GM12878 (cell line): ENCODE measurements around the gene USP54. TPM values are rescaled to one million over a fixed set of nuclear protein-coding genes. Genes with fewer than 3 reads are reported as not detected.

ENCODE experiments used
- ATAC-seq: fragments of 200-7000 bp; cut with Tn5 transposase; 3 replicates; pipeline ENCODE4 v1.9.1; 2020; ENCODE audit warnings: mild to moderate bottlenecking, moderate library complexity
- BruUV-seq: library from RNA; stranded (reverse); fragments of 400-500 nt; replicated peaks from 2 replicates; lab custom pipeline; 2021; lab: Mats Ljungman, UMichigan
- CTCF ChIA-PET: fragments of 300-600 bp; sonication (Branson Sonifier 250); formaldehyde crosslinking; extraction: SDS; loops from one replicate; lab custom pipeline; 2021; ENCODE audit warnings: inconsistent platforms; lab: Yijun Ruan, JAX
- POLR2A ChIA-PET: fragments of 350-600 bp; formaldehyde crosslinking; extraction: SDS; loops from one replicate; lab custom pipeline; 2021; ENCODE audit warnings: inconsistent platforms; lab: Charles Lee
- RAD21 ChIA-PET: fragments of 300-600 bp; sonication (Branson Sonifier 250); formaldehyde crosslinking; loops from one replicate; lab custom pipeline; 2023; ENCODE audit warnings: antibody characterized with exemption; ENCODE audit not compliant: unreplicated experiment; lab: Charles Lee
- SMC1A ChIA-PET: fragments of 300-600 bp; sonication (Branson Sonifier 250); formaldehyde crosslinking; loops from one replicate; lab custom pipeline; 2023; ENCODE audit not compliant: unreplicated experiment, uncharacterized antibody; lab: Charles Lee
- DNase-seq: peaks from one replicate; pipeline ENCODE4 v3.0.0-alpha.2; 2011; ENCODE audit warnings: low read depth, low spot score
- FAIRE-seq: peaks from 3 replicates; lab custom pipeline; 2011; peaks lifted over from hg19 to GRCh38; lab: Jason Lieb, UNC
- H2AFZ ChIP-seq: 2 replicates; pipeline ENCODE4 v1.6.0; 2011; ENCODE audit warnings: low read depth, low read length, control low read depth; ENCODE audit not compliant: control insufficient read depth
- H3K27ac ChIP-seq: 2 replicates; pipeline ENCODE4 v1.5.1; 2011; ENCODE audit warnings: control low read depth; ENCODE audit not compliant: control insufficient read depth, insufficient read depth
- H3K27me3 ChIP-seq, 2 experiments: replicated peaks in 1 of 2; 2 replicates each; pipeline versions ENCODE4 v1.6.0 to v1.6.1; 2011; ENCODE audit warnings: low read length in 1 of 2; ENCODE audit not compliant: control insufficient read depth in 2 of 2, insufficient read depth in 2 of 2
- H3K36me3 ChIP-seq, 2 experiments: 2 replicates each; pipeline ENCODE4 v1.5.1; 2011; ENCODE audit warnings: low read length in 1 of 2; ENCODE audit not compliant: control insufficient read depth in 2 of 2, insufficient read depth in 2 of 2
- H3K4me1 ChIP-seq: 2 replicates; pipeline ENCODE4 v1.6.1; 2011; ENCODE audit warnings: mild to moderate bottlenecking, low read length, moderate library complexity, mixed read lengths; ENCODE audit not compliant: control insufficient read depth, insufficient read depth
- H3K4me2 ChIP-seq: 2 replicates; pipeline ENCODE4 v1.6.0; 2011; ENCODE audit warnings: control low read depth; ENCODE audit not compliant: control insufficient read depth, insufficient read depth
- H3K4me3 ChIP-seq: fragments of 200-600 bp; sonication (generic); 2 replicates; pipeline ENCODE4 v1.5.1; 2016
- H3K79me2 ChIP-seq: 2 replicates; pipeline ENCODE4 v1.6.0; 2011; ENCODE audit warnings: low read length; ENCODE audit not compliant: control insufficient read depth, insufficient read depth
- H3K9ac ChIP-seq: 2 replicates; pipeline ENCODE4 v1.8.0; 2011; ENCODE audit warnings: low read length, control low read depth, mixed read lengths; ENCODE audit not compliant: control insufficient read depth, insufficient read depth
- H3K9me3 ChIP-seq: replicated peaks from 3 replicates; pipeline ENCODE4 v1.5.1; 2011; ENCODE audit warnings: mild to moderate bottlenecking, low read length; ENCODE audit not compliant: control insufficient read depth, insufficient read depth
- H4K20me1 ChIP-seq: 2 replicates; pipeline ENCODE4 v1.6.0; 2011; ENCODE audit not compliant: control insufficient read depth, insufficient read depth
- EP300 ChIP-seq, 2 experiments: fragments of 150-350 bp in 1 of 2; IDR thresholded peaks; 2 replicates each; pipeline ENCODE4 v1.6.1; 2011 to 2012; ENCODE audit warnings: low read depth in 2 of 2, low read length in 2 of 2, borderline replicate concordance in 1 of 2, improper control_type of control experiment in 1 of 2, inconsistent platforms in 1 of 2; ENCODE audit not compliant: control insufficient read depth in 1 of 2
- IKZF2 ChIP-seq, 2 experiments: fragments of 450-650 bp; IDR thresholded peaks; 2 replicates each; pipeline ENCODE4 v1.6.1; 2017; ENCODE audit warnings: mild to moderate bottlenecking in 2 of 2, moderate library complexity in 2 of 2
- NFYB ChIP-seq: IDR thresholded peaks from 2 replicates; pipeline ENCODE4 v1.6.1; 2011; ENCODE audit warnings: low read depth, mild to moderate bottlenecking, low read length, improper control_type of control experiment, moderate library complexity; ENCODE audit not compliant: insufficient read depth
- RAD21 ChIP-seq: IDR thresholded peaks from 2 replicates; pipeline ENCODE4 v1.6.1; 2011; ENCODE audit warnings: mild to moderate bottlenecking, low read depth, low read length, moderate library complexity; ENCODE audit not compliant: insufficient read depth
- SIX5 ChIP-seq: IDR thresholded peaks from 2 replicates; pipeline ENCODE4 v1.6.1; 2011; ENCODE audit warnings: mild to moderate bottlenecking, low read depth, low read length, moderate library complexity; ENCODE audit not compliant: severe bottlenecking
- SREBF1 ChIP-seq: IDR thresholded peaks from 2 replicates; pipeline ENCODE4 v1.6.1; 2012; ENCODE audit warnings: mild to moderate bottlenecking, low read length
- ZBTB11 ChIP-seq: fragments of 450-650 bp; formaldehyde crosslinking; IDR thresholded peaks from 2 replicates; pipeline ENCODE4 v1.5.0; 2022; ENCODE audit warnings: mild to moderate bottlenecking, missing genetic modification characterization
- ZNF384 ChIP-seq: IDR thresholded peaks from 2 replicates; pipeline ENCODE4 v1.6.1; 2012; ENCODE audit warnings: low read depth, mild to moderate bottlenecking, low read length, improper control_type of control experiment, borderline replicate concordance
- ZNF592 ChIP-seq: fragments of 450-650 bp; IDR thresholded peaks from 2 replicates; pipeline ENCODE4 v1.6.1; 2017; ENCODE audit warnings: mild to moderate bottlenecking, moderate library complexity
- WGBS: methylation state at CpG from one replicate; pipeline ENCODE4 v1.1.6; 2016; ENCODE audit warnings: low lambda C conversion rate; ENCODE audit not compliant: insufficient replicate concordance, insufficient coverage; ENCODE audit errors: missing lambda C conversion rate; 5-methylcytosine and 5-hydroxymethylcytosine counted together
- in situ Hi-C: fragments of 300-500 bp; cut with MboI; formaldehyde crosslinking; loops from 9 replicates; pipeline ENCODE4 v1.14.3; 2018; ENCODE audit warnings: mixed read lengths
- intact Hi-C: fragments of 100-400 bp; cut with micrococcal nuclease; formaldehyde crosslinking; loops from one replicate; pipeline ENCODE4 v1.14.2; 2022; ENCODE audit not compliant: unreplicated experiment
- polyA plus RNA-seq, 11 experiments: library from polyadenylated mRNA; depleted of rRNA in 4 of 11; unstranded in 6 of 11; stranded (reverse) in 5 of 11; fragments of >200 nt; fragmentation: Nextera tagmentation in 4 of 11; fragmentation: Illumina TruSeq in 1 of 11; extraction: Ambion mirVana in 4 of 11; extraction: Trizol in 1 of 11; gene quantifications; 1 replicate in 1 of 11; 2 replicates in 10 of 11; pipeline versions ENCODE4 v1.2.1 to v1.2.3, GENCODE V29; 2011 to 2016; ENCODE audit warnings: inconsistent platforms in 2 of 11, missing spikeins in 2 of 11, low read depth in 1 of 11
- total RNA-seq, 4 experiments: library from RNA; depleted of rRNA in 3 of 4; stranded (reverse); fragments of >200 nt in 3 of 4; fragmentation: Illumina TruSeq in 1 of 4; extraction: Trizol in 1 of 4; gene quantifications; 2 replicates each; pipeline versions ENCODE4 v1.2.1 to v1.2.3, GENCODE V29; 2013 to 2021
- TF ChIP-seq, protein P1 (sequence below): IDR thresholded peaks from 2 replicates; pipeline ENCODE4 v1.6.1; 2011; ENCODE audit warnings: borderline replicate concordance, low read depth, mild to moderate bottlenecking, moderate library complexity, mixed read lengths, low read length; ENCODE audit not compliant: insufficient read depth; ENCODE audit errors: extremely low read length

USP54 gene
- total and polyA plus RNA-seq, 10 of the 15 experiments (the other 5 are each of a cell fraction or from before 2014, with no cell fraction given) = 0.93 to 10.5 (median 5.5) TPM

- WGBS = 1% methylated on average over 38 of the region's 46 CpGs
- BruUV-seq = TSS peak; percentile 54
- TF ChIP-seq IKZF2 (IDR thresholded peaks at IDR 0.05) (peak in 1 of 2 experiments; percentile 16; a peak in 1 of 4 replicates), ZNF384 (no peak), SREBF1 (no peak), SIX5 (no peak), EP300 (IDR thresholded peaks at IDR 0.05; ENCODE audit: borderline replicate concordance in 1 of 2, control insufficient read depth in 1 of 2, low read depth in 2 of 2, low read length in 2 of 2) (no peak), ZBTB11 (no peak), RAD21 (no peak), NFYB (no peak), ZNF592 (no peak)
- TF ChIP-seq, protein P1, sequence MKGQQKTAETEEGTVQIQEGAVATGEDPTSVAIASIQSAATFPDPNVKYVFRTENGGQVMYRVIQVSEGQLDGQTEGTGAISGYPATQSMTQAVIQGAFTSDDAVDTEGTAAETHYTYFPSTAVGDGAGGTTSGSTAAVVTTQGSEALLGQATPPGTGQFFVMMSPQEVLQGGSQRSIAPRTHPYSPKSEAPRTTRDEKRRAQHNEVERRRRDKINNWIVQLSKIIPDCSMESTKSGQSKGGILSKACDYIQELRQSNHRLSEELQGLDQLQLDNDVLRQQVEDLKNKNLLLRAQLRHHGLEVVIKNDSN = no peak
Measured at GRCh38 chr10:73625004-73625883, 34.1 kb upstream of the USP54 start.

More at GRCh38 chr10:73625004-73625883, 34.1 kb upstream of the USP54 start:
- no peaks in the 10 kb centered on the region for H3K36me3 ChIP-seq
- peak; percentile 78 for ATAC-seq
- no peak overlapping the region; the same call in 1 of the 2 replicates for H3K27ac ChIP-seq
- ChIA-PET RAD21 (interaction anchor here (0.6 to 7.3 kb wide), 11 partner anchors 19 to 362 kb away, joined by 3 to 33 read pairs (median 3); partner anchors contain the start of genes CFAP70, CHCHD1 and PPP3CB), SMC1A (interaction anchor here (0.5 to 6.6 kb wide), 7 partner anchors 19 to 578 kb away, joined by 3 to 38 read pairs (median 4); partner anchors contain the start of gene USP54), POLR2A (interaction anchor here (0.5 to 1.6 kb wide), 8 partner anchors 9 to 377 kb away, joined by 3 to 7 read pairs (median 3); no protein-coding TSS in a partner anchor), CTCF (interaction anchor here (0.6 to 3.7 kb wide), 6 partner anchors 19 to 255 kb away, joined by 3 to 20 read pairs (median 3); no protein-coding TSS in a partner anchor)
- no peak for FAIRE-seq
- peak overlapping the region; percentile 58 for H3K4me2 ChIP-seq
- peak overlapping the region; percentile 91 for H2AFZ ChIP-seq
- in situ Hi-C loops = no loop called here
- no peaks in the 10 kb centered on the region for H3K9me3 ChIP-seq
- H4K20me1 ChIP-seq = no peaks in the 10 kb centered on the region
- H3K4me3 ChIP-seq = peak overlapping the region; percentile 87; the same call in 1 of the 2 replicates
- DNase-seq = no peak
- intact Hi-C loops = loop anchor here (5.0 kb wide), 1 partner anchor 98 kb away; no protein-coding TSS in a partner anchor
- peak overlapping the region; percentile 72 for H3K9ac ChIP-seq
- no peaks in the 10 kb centered on the region for H3K27me3 ChIP-seq
- H3K79me2 ChIP-seq = peaks cover 10% of the 10 kb centered on the region
- H3K4me1 ChIP-seq = peaks cover 5% of the 10 kb centered on the region
